GM12878 (cell line): ENCODE data around the gene MDGA2. TPM values are rescaled to one million over a fixed set of nuclear protein-coding genes. Genes with fewer than 3 reads are reported as not detected.

Experiments
- ATAC-seq: fragments of 200-7000 bp; cut with Tn5 transposase; 3 replicates; pipeline ENCODE4 v1.9.1; 2020; ENCODE audit warnings: mild to moderate bottlenecking, moderate library complexity
- BruUV-seq: library from RNA; stranded (reverse); fragments of 400-500 nt; replicated peaks from 2 replicates; lab custom pipeline; 2021; lab: Mats Ljungman, UMichigan
- CTCF ChIA-PET: fragments of 300-600 bp; sonication (Branson Sonifier 250); formaldehyde crosslinking; extraction: SDS; loops from one replicate; lab custom pipeline; 2021; ENCODE audit warnings: inconsistent platforms; lab: Yijun Ruan, JAX
- POLR2A ChIA-PET: fragments of 350-600 bp; formaldehyde crosslinking; extraction: SDS; loops from one replicate; lab custom pipeline; 2021; ENCODE audit warnings: inconsistent platforms; lab: Charles Lee
- RAD21 ChIA-PET: fragments of 300-600 bp; sonication (Branson Sonifier 250); formaldehyde crosslinking; loops from one replicate; lab custom pipeline; 2023; ENCODE audit warnings: antibody characterized with exemption; ENCODE audit not compliant: unreplicated experiment; lab: Charles Lee
- SMC1A ChIA-PET: fragments of 300-600 bp; sonication (Branson Sonifier 250); formaldehyde crosslinking; loops from one replicate; lab custom pipeline; 2023; ENCODE audit not compliant: unreplicated experiment, uncharacterized antibody; lab: Charles Lee
- DNase-seq: peaks from one replicate; pipeline ENCODE4 v3.0.0-alpha.2; 2011; ENCODE audit warnings: low read depth, low spot score
- FAIRE-seq: peaks from 3 replicates; lab custom pipeline; 2011; peaks lifted over from hg19 to GRCh38; lab: Jason Lieb, UNC
- H2AFZ ChIP-seq: 2 replicates; pipeline ENCODE4 v1.6.0; 2011; ENCODE audit warnings: low read depth, low read length, control low read depth; ENCODE audit not compliant: control insufficient read depth
- H3K27ac ChIP-seq: 2 replicates; pipeline ENCODE4 v1.5.1; 2011; ENCODE audit warnings: control low read depth; ENCODE audit not compliant: control insufficient read depth, insufficient read depth
- H3K27me3 ChIP-seq, 2 experiments: replicated peaks in 1 of 2; 2 replicates each; pipeline versions ENCODE4 v1.6.0 to v1.6.1; 2011; ENCODE audit warnings: low read length in 1 of 2; ENCODE audit not compliant: control insufficient read depth in 2 of 2, insufficient read depth in 2 of 2
- H3K36me3 ChIP-seq, 2 experiments: 2 replicates each; pipeline ENCODE4 v1.5.1; 2011; ENCODE audit warnings: low read length in 1 of 2; ENCODE audit not compliant: control insufficient read depth in 2 of 2, insufficient read depth in 2 of 2
- H3K4me1 ChIP-seq: 2 replicates; pipeline ENCODE4 v1.6.1; 2011; ENCODE audit warnings: mild to moderate bottlenecking, low read length, moderate library complexity, mixed read lengths; ENCODE audit not compliant: control insufficient read depth, insufficient read depth
- H3K4me2 ChIP-seq: 2 replicates; pipeline ENCODE4 v1.6.0; 2011; ENCODE audit warnings: control low read depth; ENCODE audit not compliant: control insufficient read depth, insufficient read depth
- H3K4me3 ChIP-seq: fragments of 200-600 bp; sonication (generic); 2 replicates; pipeline ENCODE4 v1.5.1; 2016
- H3K79me2 ChIP-seq: 2 replicates; pipeline ENCODE4 v1.6.0; 2011; ENCODE audit warnings: low read length; ENCODE audit not compliant: control insufficient read depth, insufficient read depth
- H3K9ac ChIP-seq: 2 replicates; pipeline ENCODE4 v1.8.0; 2011; ENCODE audit warnings: low read length, control low read depth, mixed read lengths; ENCODE audit not compliant: control insufficient read depth, insufficient read depth
- H3K9me3 ChIP-seq: replicated peaks from 3 replicates; pipeline ENCODE4 v1.5.1; 2011; ENCODE audit warnings: mild to moderate bottlenecking, low read length; ENCODE audit not compliant: control insufficient read depth, insufficient read depth
- H4K20me1 ChIP-seq: 2 replicates; pipeline ENCODE4 v1.6.0; 2011; ENCODE audit not compliant: control insufficient read depth, insufficient read depth
- CBFB ChIP-seq: IDR thresholded peaks from 2 replicates; pipeline ENCODE4 v1.6.1; 2016; ENCODE audit warnings: antibody characterized with exemption, low read depth
- NFXL1 ChIP-seq: fragments of 450-650 bp; IDR thresholded peaks from 2 replicates; pipeline ENCODE4 v1.6.1; 2017; ENCODE audit warnings: antibody characterized with exemption, mild to moderate bottlenecking, borderline replicate concordance
- RELA ChIP-seq: fragments of 450-650 bp; IDR thresholded peaks from 2 replicates; pipeline ENCODE4 v1.8.0; 2014; ENCODE audit warnings: borderline replicate concordance; ENCODE audit not compliant: partially characterized antibody
- SIN3A ChIP-seq: IDR thresholded peaks from 2 replicates; pipeline ENCODE4 v1.6.1; 2012; ENCODE audit warnings: low read depth, low read length, improper control_type of control experiment
- TBL1XR1 ChIP-seq: IDR thresholded peaks from 2 replicates; pipeline ENCODE4 v1.6.1; 2012; ENCODE audit warnings: low read depth, low read length, improper control_type of control experiment
- ZNF217 ChIP-seq: fragments of 450-650 bp; IDR thresholded peaks from 2 replicates; pipeline ENCODE4 v1.6.1; 2017; ENCODE audit warnings: antibody characterized with exemption, mild to moderate bottlenecking
- ZNF622 ChIP-seq: fragments of 450-650 bp; IDR thresholded peaks from 2 replicates; pipeline ENCODE4 v1.6.1; 2017; ENCODE audit warnings: mild to moderate bottlenecking, inconsistent platforms
- WGBS: methylation state at CpG from one replicate; pipeline ENCODE4 v1.1.6; 2016; ENCODE audit warnings: low lambda C conversion rate; ENCODE audit not compliant: insufficient replicate concordance, insufficient coverage; ENCODE audit errors: missing lambda C conversion rate; 5-methylcytosine and 5-hydroxymethylcytosine counted together
- in situ Hi-C: fragments of 300-500 bp; cut with MboI; formaldehyde crosslinking; loops from 9 replicates; pipeline ENCODE4 v1.14.3; 2018; ENCODE audit warnings: mixed read lengths
- intact Hi-C: fragments of 100-400 bp; cut with micrococcal nuclease; formaldehyde crosslinking; loops from one replicate; pipeline ENCODE4 v1.14.2; 2022; ENCODE audit not compliant: unreplicated experiment
- polyA plus RNA-seq, 11 experiments: library from polyadenylated mRNA; depleted of rRNA in 4 of 11; unstranded in 6 of 11; stranded (reverse) in 5 of 11; fragments of >200 nt; fragmentation: Nextera tagmentation in 4 of 11; fragmentation: Illumina TruSeq in 1 of 11; extraction: Ambion mirVana in 4 of 11; extraction: Trizol in 1 of 11; gene quantifications; 1 replicate in 1 of 11; 2 replicates in 10 of 11; pipeline versions ENCODE4 v1.2.1 to v1.2.3, GENCODE V29; 2011 to 2016; ENCODE audit warnings: inconsistent platforms in 2 of 11, missing spikeins in 2 of 11, low read depth in 1 of 11
- total RNA-seq, 4 experiments: library from RNA; depleted of rRNA in 3 of 4; stranded (reverse); fragments of >200 nt in 3 of 4; fragmentation: Illumina TruSeq in 1 of 4; extraction: Trizol in 1 of 4; gene quantifications; 2 replicates each; pipeline versions ENCODE4 v1.2.1 to v1.2.3, GENCODE V29; 2013 to 2021
- TF ChIP-seq, protein P1 (sequence below): fragments of 450-650 bp; formaldehyde crosslinking; IDR thresholded peaks from 2 replicates; pipeline ENCODE4 v1.4.0; 2022; ENCODE audit warnings: mild to moderate bottlenecking, moderate library complexity

MDGA2 gene
- total and polyA plus RNA-seq, 10 of the 15 experiments (the other 5 are each of a cell fraction or from before 2014, with no cell fraction given) = not detected

DNA sequence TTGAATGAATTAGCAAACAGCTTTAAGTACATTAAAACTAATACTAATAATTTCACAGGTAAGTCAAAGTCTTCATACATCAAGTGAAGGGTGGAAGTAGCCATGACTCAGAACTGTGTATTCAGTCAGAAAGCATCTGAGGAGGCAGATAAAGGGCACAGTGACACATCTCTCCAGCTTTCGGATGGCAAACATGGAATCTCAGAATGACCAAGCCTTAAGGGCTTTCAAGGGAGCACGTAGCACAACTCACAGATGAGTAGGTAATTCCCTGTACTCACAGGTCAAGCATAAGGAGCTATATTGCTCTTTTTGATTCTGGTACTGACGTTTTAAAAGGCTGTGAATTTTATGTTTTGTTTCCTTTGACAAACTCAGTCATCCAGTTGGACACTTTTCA is 56.0 kb downstream of the MDGA2 start:
- intact Hi-C loops = no loop called here
- in situ Hi-C loops = no loop called here
- no peaks in the 10 kb centered on the region for H4K20me1 ChIP-seq
- SMC1A ChIA-PET = no interaction called here
- no peaks in the 10 kb centered on the region for H3K79me2 ChIP-seq
- H3K4me2 ChIP-seq = no peak overlapping the region
- BruUV-seq = no TSS peak
- TF ChIP-seq ZNF217 (no peak), TBL1XR1 (no peak), CBFB (no peak), SIN3A (no peak), ZNF622 (no peak), RELA (no peak), NFXL1 (no peak)
- TF ChIP-seq, protein P1, sequence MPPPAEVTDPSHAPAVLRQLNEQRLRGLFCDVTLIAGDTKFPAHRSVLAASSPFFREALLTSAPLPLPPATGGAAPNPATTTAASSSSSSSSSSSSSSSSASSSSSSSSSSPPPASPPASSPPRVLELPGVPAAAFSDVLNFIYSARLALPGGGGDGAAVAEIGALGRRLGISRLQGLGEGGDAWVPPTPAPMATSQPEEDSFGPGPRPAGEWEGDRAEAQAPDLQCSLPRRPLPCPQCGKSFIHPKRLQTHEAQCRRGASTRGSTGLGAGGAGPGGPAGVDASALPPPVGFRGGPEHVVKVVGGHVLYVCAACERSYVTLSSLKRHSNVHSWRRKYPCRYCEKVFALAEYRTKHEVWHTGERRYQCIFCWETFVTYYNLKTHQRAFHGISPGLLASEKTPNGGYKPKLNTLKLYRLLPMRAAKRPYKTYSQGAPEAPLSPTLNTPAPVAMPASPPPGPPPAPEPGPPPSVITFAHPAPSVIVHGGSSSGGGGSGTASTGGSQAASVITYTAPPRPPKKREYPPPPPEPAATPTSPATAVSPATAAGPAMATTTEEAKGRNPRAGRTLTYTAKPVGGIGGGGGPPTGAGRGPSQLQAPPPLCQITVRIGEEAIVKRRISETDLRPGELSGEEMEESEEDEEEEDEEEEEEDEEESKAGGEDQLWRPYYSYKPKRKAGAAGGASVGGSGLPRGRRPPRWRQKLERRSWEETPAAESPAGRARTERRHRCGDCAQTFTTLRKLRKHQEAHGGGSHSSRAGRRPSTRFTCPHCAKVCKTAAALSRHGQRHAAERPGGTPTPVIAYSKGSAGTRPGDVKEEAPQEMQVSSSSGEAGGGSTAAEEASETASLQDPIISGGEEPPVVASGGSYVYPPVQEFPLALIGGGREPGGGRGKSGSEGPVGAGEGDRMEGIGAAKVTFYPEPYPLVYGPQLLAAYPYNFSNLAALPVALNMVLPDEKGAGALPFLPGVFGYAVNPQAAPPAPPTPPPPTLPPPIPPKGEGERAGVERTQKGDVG (CRISPR knock-in tag) = no peak
- TF ChIP-seq, all 136 proteins: peak for 0
- H3K9me3 ChIP-seq = no peaks in the 10 kb centered on the region
- no peaks in the 10 kb centered on the region for H3K36me3 ChIP-seq
- no peak overlapping the region for H3K4me3 ChIP-seq
- no peak overlapping the region for H3K27ac ChIP-seq
- CTCF ChIA-PET = no interaction called here
- POLR2A ChIA-PET = no interaction called here
- RAD21 ChIA-PET = no interaction called here
- no peak overlapping the region for H2AFZ ChIP-seq
- ATAC-seq (no peak), DNase-seq (no peak), FAIRE-seq (no peak)
- H3K4me1 ChIP-seq = no peaks in the 10 kb centered on the region
- no peaks in the 10 kb centered on the region for H3K27me3 ChIP-seq
- no peak overlapping the region for H3K9ac ChIP-seq
- WGBS = 2% methylated on average over 3 of the region's 3 CpGs
